ENCODE measurements around the gene COL9A2.

- TF ChIP-seq POLR2A (IDR thresholded peaks at IDR 0.05; ENCODE audit: low read length) = no peak
- no peak for TF ChIP-seq GATA1 (IDR thresholded peaks at IDR 0.05; ENCODE audit: low read depth, low read length)
Measured at GRCh38 chr1:40332695-40333094, 15.6 kb upstream of the COL9A2 start.

Measured in erythroblast (primary cell).